ENCODE data around the gene TNFRSF21. TPM values are rescaled to one million over a fixed set of nuclear protein-coding genes. Genes with fewer than 3 reads are reported as not detected.
A peak's percentile ranks its signal among the peaks of the same experiment; 100 is the strongest.

TNFRSF21 gene
- total RNA-seq, 4 donors from 2014 or later, result 1.6 to 5.4 (median 3.1) TPM

- 66 to 76% methylated on average over 2 of the region's 2 CpGs for WGBS, 2 donors
- TF ChIP-seq CTCF (IDR thresholded peaks at IDR 0.05) (no peak), POLR2A (IDR thresholded peaks at IDR 0.05) (no peak)
- H3K4me3 ChIP-seq (ENCODE audit: low read depth, poor library complexity, severe bottlenecking), result no peak overlapping the region
- DNase-seq (ENCODE audit: low spot score in 2 of 2), result no peak
- intact Hi-C loops (cut with DNase I; ENCODE audit: low total_unique reads), result no loop called here
Observed at GRCh38 chr6:47246551-47246950, 63.2 kb downstream of the TNFRSF21 start.

- WGBS, 2 donors, result 56 to 58% methylated on average over 2 of the region's 2 CpGs
- no peak for DNase-seq (ENCODE audit: low spot score in 2 of 2)
- H3K4me3 ChIP-seq (ENCODE audit: low read depth, poor library complexity, severe bottlenecking), result no peak overlapping the region
- TF ChIP-seq POLR2A (IDR thresholded peaks at IDR 0.05), result no peak
- TF ChIP-seq CTCF (IDR thresholded peaks at IDR 0.05), result no peak
- intact Hi-C loops (cut with DNase I; ENCODE audit: low total_unique reads), result no loop called here
Observed at GRCh38 chr6:47245745-47246371, 63.8 kb downstream of the TNFRSF21 start.

GRCh38 chr6:47242483-47243386, 67.0 kb downstream of the TNFRSF21 start:
- peak; percentile 81 to 94 for DNase-seq (ENCODE audit: low spot score in 2 of 2)
- intact Hi-C loops (cut with DNase I; ENCODE audit: low total_unique reads), result no loop called here
- H3K4me3 ChIP-seq (ENCODE audit: low read depth, poor library complexity, severe bottlenecking), result no peak overlapping the region
- TF ChIP-seq POLR2A (IDR thresholded peaks at IDR 0.05) (no peak), CTCF (IDR thresholded peaks at IDR 0.05) (no peak)
- WGBS, 2 donors, result 41 to 44% methylated on average over 14 of the region's 14 CpGs

GRCh38 chr6:47241742-47242482, 67.8 kb downstream of the TNFRSF21 start:
- H3K4me3 ChIP-seq (ENCODE audit: low read depth, poor library complexity, severe bottlenecking), result no peak overlapping the region
- no peak for DNase-seq (ENCODE audit: low spot score in 2 of 2)
- 69 to 77% methylated on average over 4 of the region's 4 CpGs for WGBS, 2 donors
- TF ChIP-seq CTCF (IDR thresholded peaks at IDR 0.05), result no peak
- no peak for TF ChIP-seq POLR2A (IDR thresholded peaks at IDR 0.05)
- intact Hi-C loops (cut with DNase I; ENCODE audit: low total_unique reads), result no loop called here

GRCh38 chr6:47240277-47240890, 69.3 kb downstream of the TNFRSF21 start:
- H3K4me3 ChIP-seq (ENCODE audit: low read depth, poor library complexity, severe bottlenecking), result no peak overlapping the region
- TF ChIP-seq POLR2A (IDR thresholded peaks at IDR 0.05) (no peak), CTCF (IDR thresholded peaks at IDR 0.05) (no peak)
- WGBS, 2 donors, result 89 to 94% methylated on average over 5 of the region's 5 CpGs
- intact Hi-C loops (cut with DNase I; ENCODE audit: low total_unique reads), result no loop called here
- DNase-seq (ENCODE audit: low spot score in 2 of 2), result no peak

Data from lower leg skin (tissue), 4 donors.